HepG2 (cell line): Measurements from ENCODE around the gene MMP3.

Experiments
- AHR ChIP-seq: IDR thresholded peaks from 2 replicates; pipeline ENCODE4 v1.6.1; 2018; ENCODE audit warnings: missing genetic modification reagents, missing compliant biosample characterization
- KDM1A ChIP-seq: IDR thresholded peaks from 2 replicates; pipeline ENCODE4 v1.6.1; 2016; ENCODE audit warnings: missing compliant biosample characterization
- KDM4B ChIP-seq: sonication (generic); formaldehyde crosslinking; IDR thresholded peaks from 2 replicates; pipeline ENCODE4 v1.4.0; 2020; ENCODE audit warnings: missing genetic modification reagents
- PHF8 ChIP-seq: sonication (generic); formaldehyde crosslinking; IDR thresholded peaks from 2 replicates; pipeline ENCODE4 v1.5.0; 2020; ENCODE audit warnings: missing genetic modification reagents
- POLR2A ChIP-seq, 2 experiments: IDR thresholded peaks; 2 replicates each; pipeline ENCODE4 v1.6.1; 2011; ENCODE audit warnings: low read depth in 2 of 2, low read length in 2 of 2, mild to moderate bottlenecking in 1 of 2, moderate library complexity in 1 of 2; ENCODE audit not compliant: insufficient read depth in 1 of 2
- RBM39 ChIP-seq: fragments of 200-400 bp; formaldehyde crosslinking; IDR thresholded peaks from one replicate; pipeline ENCODE4 v1.6.1; 2018; ENCODE audit warnings: antibody characterized with exemption, mild to moderate bottlenecking, low read depth, low read length; ENCODE audit not compliant: poor library complexity, severe bottlenecking
- ZNF33A ChIP-seq: sonication (generic); formaldehyde crosslinking; IDR thresholded peaks from 2 replicates; pipeline ENCODE4 v1.5.1; 2020; ENCODE audit warnings: missing genetic modification reagents, mild to moderate bottlenecking, moderate library complexity, borderline replicate concordance
- TF ChIP-seq, protein P1 (sequence below): sonication (generic); formaldehyde crosslinking; IDR thresholded peaks from 2 replicates; pipeline ENCODE4 v1.5.0; 2020; ENCODE audit warnings: mild to moderate bottlenecking, missing genetic modification reagents, moderate library complexity
- TF ChIP-seq, protein P2 (sequence below): sonication (generic); formaldehyde crosslinking; IDR thresholded peaks from 2 replicates; pipeline ENCODE4 v1.8.0; 2022; ENCODE audit warnings: missing genetic modification reagents, mild to moderate bottlenecking, inconsistent platforms, borderline replicate concordance
- TF ChIP-seq, protein P3 (sequence below), 2 experiments: fragments of 450-650 bp in 1 of 2; sonication (generic) in 1 of 2; formaldehyde crosslinking; IDR thresholded peaks; 2 replicates each; pipeline versions ENCODE4 v1.5.0 to v1.8.0; 2020 to 2022; ENCODE audit warnings: mild to moderate bottlenecking in 1 of 2, missing genetic modification reagents in 1 of 2

DNA sequence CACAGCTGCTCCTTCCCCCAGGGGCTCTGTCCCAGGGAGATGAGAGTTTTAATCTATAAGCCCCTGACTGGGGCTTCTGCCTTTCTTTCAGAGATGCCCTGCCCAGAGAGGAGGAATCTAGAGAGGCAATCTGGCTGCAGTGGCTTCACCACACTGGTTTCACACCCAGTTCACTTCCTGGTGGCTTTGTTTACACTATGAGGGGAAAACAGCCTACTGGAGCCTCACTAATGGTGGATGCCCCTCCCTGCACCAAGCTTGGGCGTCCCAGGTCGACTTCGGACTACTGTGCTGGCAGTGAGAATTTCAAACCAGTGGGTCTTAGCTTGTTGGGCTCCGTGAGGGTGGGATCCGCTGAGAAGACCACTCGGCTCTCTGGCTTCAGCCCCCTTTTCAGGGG lies 23.9 kb downstream of the MMP3 start:
- TF ChIP-seq, protein P1, sequence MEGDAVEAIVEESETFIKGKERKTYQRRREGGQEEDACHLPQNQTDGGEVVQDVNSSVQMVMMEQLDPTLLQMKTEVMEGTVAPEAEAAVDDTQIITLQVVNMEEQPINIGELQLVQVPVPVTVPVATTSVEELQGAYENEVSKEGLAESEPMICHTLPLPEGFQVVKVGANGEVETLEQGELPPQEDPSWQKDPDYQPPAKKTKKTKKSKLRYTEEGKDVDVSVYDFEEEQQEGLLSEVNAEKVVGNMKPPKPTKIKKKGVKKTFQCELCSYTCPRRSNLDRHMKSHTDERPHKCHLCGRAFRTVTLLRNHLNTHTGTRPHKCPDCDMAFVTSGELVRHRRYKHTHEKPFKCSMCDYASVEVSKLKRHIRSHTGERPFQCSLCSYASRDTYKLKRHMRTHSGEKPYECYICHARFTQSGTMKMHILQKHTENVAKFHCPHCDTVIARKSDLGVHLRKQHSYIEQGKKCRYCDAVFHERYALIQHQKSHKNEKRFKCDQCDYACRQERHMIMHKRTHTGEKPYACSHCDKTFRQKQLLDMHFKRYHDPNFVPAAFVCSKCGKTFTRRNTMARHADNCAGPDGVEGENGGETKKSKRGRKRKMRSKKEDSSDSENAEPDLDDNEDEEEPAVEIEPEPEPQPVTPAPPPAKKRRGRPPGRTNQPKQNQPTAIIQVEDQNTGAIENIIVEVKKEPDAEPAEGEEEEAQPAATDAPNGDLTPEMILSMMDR (CRISPR knock-in tag), result no peak
- TF ChIP-seq ZNF33A (CRISPR knock-in tag), result no peak
- TF ChIP-seq RBM39, result no peak
- TF ChIP-seq POLR2A (IDR thresholded peaks at IDR 0.05; ENCODE audit: insufficient read depth in 1 of 2, low read depth in 2 of 2, low read length in 2 of 2), result no peak
- TF ChIP-seq, protein P2, sequence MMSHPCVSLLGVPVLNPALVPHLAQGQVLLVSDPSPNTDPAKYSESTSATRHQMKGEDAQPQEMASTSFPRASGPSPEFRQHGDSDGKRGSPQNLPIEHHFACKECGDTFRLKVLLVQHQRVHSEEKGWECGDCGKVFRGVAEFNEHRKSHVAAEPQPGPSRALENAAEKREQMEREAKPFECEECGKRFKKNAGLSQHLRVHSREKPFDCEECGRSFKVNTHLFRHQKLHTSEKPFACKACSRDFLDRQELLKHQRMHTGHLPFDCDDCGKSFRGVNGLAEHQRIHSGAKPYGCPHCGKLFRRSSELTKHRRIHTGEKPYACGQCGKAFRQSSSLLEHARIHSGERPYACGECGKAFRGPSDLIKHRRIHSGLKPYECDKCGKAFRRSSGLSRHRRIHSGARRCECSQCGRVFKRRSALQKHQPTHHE (CRISPR knock-in tag), result no peak
- no peak for TF ChIP-seq AHR (CRISPR knock-in tag)
- no peak for TF ChIP-seq KDM1A
- TF ChIP-seq, protein P3, sequence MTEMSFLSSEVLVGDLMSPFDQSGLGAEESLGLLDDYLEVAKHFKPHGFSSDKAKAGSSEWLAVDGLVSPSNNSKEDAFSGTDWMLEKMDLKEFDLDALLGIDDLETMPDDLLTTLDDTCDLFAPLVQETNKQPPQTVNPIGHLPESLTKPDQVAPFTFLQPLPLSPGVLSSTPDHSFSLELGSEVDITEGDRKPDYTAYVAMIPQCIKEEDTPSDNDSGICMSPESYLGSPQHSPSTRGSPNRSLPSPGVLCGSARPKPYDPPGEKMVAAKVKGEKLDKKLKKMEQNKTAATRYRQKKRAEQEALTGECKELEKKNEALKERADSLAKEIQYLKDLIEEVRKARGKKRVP (CRISPR knock-in tag; IDR thresholded peaks at IDR 0.05), result no peak
- no peak for TF ChIP-seq PHF8 (CRISPR knock-in tag)
- no peak for TF ChIP-seq KDM4B (CRISPR knock-in tag)
